ENCODE results near the gene ESF1. TPM values are rescaled to one million over a fixed set of nuclear protein-coding genes. Genes with fewer than 3 reads are reported as not detected.

Gene ESF1
- total and polyA plus RNA-seq, 2 of the 8 experiments (the other 6 are each of a cell fraction or from before 2014, with no cell fraction given), result 1.1 to 32.9 TPM

DNA sequence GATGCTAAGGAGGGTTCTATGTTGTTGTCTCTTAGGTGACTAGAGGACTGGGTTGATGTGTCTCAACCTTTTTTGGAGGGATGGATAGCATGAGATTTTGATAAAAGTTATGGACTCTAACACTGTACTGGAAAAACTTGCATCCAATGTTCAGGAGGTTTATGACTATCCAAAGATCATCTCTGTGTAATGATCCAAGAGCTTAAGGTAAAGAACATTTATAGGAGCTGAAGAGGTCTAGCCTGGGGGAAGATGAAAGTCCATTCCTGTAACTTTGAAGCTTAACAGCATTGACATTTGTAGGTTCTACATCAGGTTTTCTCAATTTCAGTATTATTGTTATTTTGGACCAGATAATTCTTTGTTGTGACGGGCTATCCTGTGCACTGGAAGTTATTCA is 48.9 kb downstream of the ESF1 start:
- Histone ChIP-seq H3K79me2 (ENCODE audit: control insufficient read depth in 1 of 2, insufficient read depth in 2 of 2, low read length in 2 of 2) (peaks cover 0 to 7% of the 10 kb centered on the region in 2 experiments; a peak in 1 of 4 replicates), H3K23ac (ENCODE audit: insufficient read length) (no peak overlapping the region), H4K91ac (replicated peaks; ENCODE audit: insufficient read length, low read length) (no peak overlapping the region), H4K8ac (ENCODE audit: extremely low read depth, insufficient read depth, low read length) (no peak overlapping the region), H4K5ac (ENCODE audit: insufficient read length, low read depth, low read length) (no peak overlapping the region), H3K27me3 (replicated peaks in 1 of 4; ENCODE audit: control insufficient read depth in 3 of 4, extremely low read depth in 1 of 4, insufficient read depth in 3 of 4, low read length in 3 of 4) (no peaks in the 10 kb centered on the region), H3K4me1 (replicated peaks in 1 of 4; ENCODE audit: control insufficient read depth in 3 of 4, insufficient read depth in 4 of 4, low read length in 3 of 4) (no peaks in the 10 kb centered on the region), H3K27ac (ENCODE audit: low read depth, low read length) (no peak overlapping the region), H3K4me3 (ENCODE audit: extremely low read depth in 1 of 4, insufficient read depth in 2 of 4, low read depth in 3 of 4, low read length in 4 of 4) (no peak overlapping the region), H3K4ac (replicated peaks; ENCODE audit: insufficient read length, low read depth, low read length) (no peak overlapping the region), H4K20me1 (replicated peaks in 1 of 2; ENCODE audit: control insufficient read depth in 1 of 2, insufficient read depth in 2 of 2, low read length in 2 of 2) (no peaks in the 10 kb centered on the region), H2AFZ (ENCODE audit: low read length) (no peak overlapping the region), H2BK12ac (ENCODE audit: low read depth, low read length) (no peak overlapping the region), H3K36me3 (ENCODE audit: control insufficient read depth in 2 of 4, insufficient read depth in 4 of 4, low read length in 3 of 4) (peaks cover 2 to 36% (median 25%) of the 10 kb centered on the region in 4 experiments; a peak in 7 of 8 replicates), H3K79me1 (ENCODE audit: low read depth, low read length) (peaks cover 3% of the 10 kb centered on the region; the same call in 1 of the 2 replicates), H2BK5ac (ENCODE audit: low read depth, low read length) (no peak overlapping the region), H3K18ac (ENCODE audit: extremely low read depth, low read length) (no peak overlapping the region), H3K9ac (replicated peaks in 1 of 4; ENCODE audit: extremely low read depth in 1 of 4, low read depth in 3 of 4, low read length in 3 of 4) (no peak overlapping the region), H3K9me3 (ENCODE audit: insufficient read depth in 2 of 2, low read depth in 1 of 2, low read length in 1 of 2) (peaks cover 3 to 4% of the 10 kb centered on the region in 2 experiments; a peak in 2 of 4 replicates), H2AK5ac (ENCODE audit: low read depth, low read length) (no peak overlapping the region), H2BK20ac (ENCODE audit: low read length) (no peak overlapping the region), H3K56ac (replicated peaks; ENCODE audit: insufficient read length, low read depth, low read length) (no peak overlapping the region), H2BK120ac (replicated peaks; ENCODE audit: low read depth, low read length) (no peak overlapping the region), H3K23me2 (ENCODE audit: low read depth, low read length) (no peaks in the 10 kb centered on the region), H2BK15ac (ENCODE audit: low read length) (no peak overlapping the region), H3K4me2 (ENCODE audit: insufficient read depth in 1 of 2, low read depth in 2 of 2, low read length in 2 of 2) (no peak overlapping the region), H3K14ac (ENCODE audit: insufficient read length) (no peak overlapping the region)
- no peak for FAIRE-seq
- POLR2A ChIA-PET (ENCODE audit: partially characterized antibody), result interaction anchor here (1.0 kb wide), 1 partner anchor 11 kb away, joined by 3 read pairs; no protein-coding TSS in a partner anchor
- WGBS, 2 experiments (ENCODE audit: extremely low coverage in 1 of 2, insufficient coverage in 1 of 2, insufficient read length in 1 of 2, insufficient replicate concordance in 2 of 2, low coverage in 1 of 2, low lambda C conversion rate in 2 of 2, missing lambda C conversion rate in 1 of 2), result 96% methylated on average over 1 of the region's 1 CpG; no CpG with 5 or more reads in 1 of the 2 experiments
- TF ChIP-seq EP300 (IDR thresholded peaks at IDR 0.05; ENCODE audit: borderline replicate concordance in 1 of 2, low read depth in 2 of 2, low read length in 2 of 2) (no peak), SP4 (IDR thresholded peaks at IDR 0.05; ENCODE audit: low read length) (no peak), TEAD4 (IDR thresholded peaks at IDR 0.05; ENCODE audit: low read depth, low read length) (no peak)
- CTCF ChIA-PET (ENCODE audit: partially characterized antibody), result interaction anchor here (1.0 to 1.1 kb wide), 2 partner anchors 36 to 42 kb away, joined by 3 read pairs; no protein-coding TSS in a partner anchor
- no peak for DNase-seq (ENCODE audit: low read depth in 1 of 2, low spot score in 2 of 2)

All from H1 (cell line).